GM21529 (cell line): Measurements from ENCODE around the gene DOCK7.

Experiments used
- ATAC-seq: cut with Tn5 transposase; IDR thresholded peaks from one replicate; pipeline ENCODE4 v1.9.1; 2021; ENCODE audit not compliant: unreplicated experiment

Gene DOCK7

GRCh38 chr1:62425041-62425440 is 263.1 kb downstream of the DOCK7 start:
- ATAC-seq = no peak

GRCh38 chr1:62424411-62424810 is 263.8 kb downstream of the DOCK7 start:
- ATAC-seq = no peak

GRCh38 chr1:62423580-62424242 is 264.5 kb downstream of the DOCK7 start:
- no peak for ATAC-seq

GRCh38 chr1:62420214-62420613 is 268.0 kb downstream of the DOCK7 start:
- ATAC-seq = no peak

- no peak for ATAC-seq
Observed at GRCh38 chr1:62417351-62417999, 270.7 kb downstream of the DOCK7 start.

GRCh38 chr1:62415687-62416086 is 272.5 kb downstream of the DOCK7 start:
- no peak for ATAC-seq

GRCh38 chr1:62407398-62408009 is 280.7 kb downstream of the DOCK7 start:
- no peak for ATAC-seq

- no peak for ATAC-seq
Observed at GRCh38 chr1:62406576-62406975, 281.6 kb downstream of the DOCK7 start.

- no peak for ATAC-seq
Observed at GRCh38 chr1:62405247-62405646, 282.9 kb downstream of the DOCK7 start.
